ENCODE results near the gene ARRDC5.

- TF ChIP-seq, protein P1, sequence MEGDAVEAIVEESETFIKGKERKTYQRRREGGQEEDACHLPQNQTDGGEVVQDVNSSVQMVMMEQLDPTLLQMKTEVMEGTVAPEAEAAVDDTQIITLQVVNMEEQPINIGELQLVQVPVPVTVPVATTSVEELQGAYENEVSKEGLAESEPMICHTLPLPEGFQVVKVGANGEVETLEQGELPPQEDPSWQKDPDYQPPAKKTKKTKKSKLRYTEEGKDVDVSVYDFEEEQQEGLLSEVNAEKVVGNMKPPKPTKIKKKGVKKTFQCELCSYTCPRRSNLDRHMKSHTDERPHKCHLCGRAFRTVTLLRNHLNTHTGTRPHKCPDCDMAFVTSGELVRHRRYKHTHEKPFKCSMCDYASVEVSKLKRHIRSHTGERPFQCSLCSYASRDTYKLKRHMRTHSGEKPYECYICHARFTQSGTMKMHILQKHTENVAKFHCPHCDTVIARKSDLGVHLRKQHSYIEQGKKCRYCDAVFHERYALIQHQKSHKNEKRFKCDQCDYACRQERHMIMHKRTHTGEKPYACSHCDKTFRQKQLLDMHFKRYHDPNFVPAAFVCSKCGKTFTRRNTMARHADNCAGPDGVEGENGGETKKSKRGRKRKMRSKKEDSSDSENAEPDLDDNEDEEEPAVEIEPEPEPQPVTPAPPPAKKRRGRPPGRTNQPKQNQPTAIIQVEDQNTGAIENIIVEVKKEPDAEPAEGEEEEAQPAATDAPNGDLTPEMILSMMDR (IDR thresholded peaks at IDR 0.05), result no peak
- TF ChIP-seq POLR2A (IDR thresholded peaks at IDR 0.05) (no peak), EP300 (IDR thresholded peaks at IDR 0.05) (no peak)
Measured at GRCh38 chr19:4870025-4870700, 32.5 kb downstream of the ARRDC5 start.

Measured in tibial nerve (tissue), 4 donors.